Suprapubic skin (tissue), 4 donors: ENCODE measurements around the gene MFAP4.

Experiments used
- EP300 ChIP-seq: sonication (generic); formaldehyde crosslinking; IDR thresholded peaks from one replicate; pipeline ENCODE4 v1.6.1; 2017; ENCODE audit warnings: antibody characterized with exemption
- POLR2A ChIP-seq, 2 donors: fragments of 450-650 bp; IDR thresholded peaks; one replicate each; pipeline ENCODE4 v1.6.1; 2017; ENCODE audit warnings: antibody characterized with exemption in 2 of 2, mild to moderate bottlenecking in 2 of 2, moderate library complexity in 2 of 2
- POLR2AphosphoS5 ChIP-seq, 3 donors: sonication (generic); formaldehyde crosslinking; IDR thresholded peaks; one replicate each; pipeline ENCODE4 v1.6.1; 2017; ENCODE audit warnings: antibody characterized with exemption in 3 of 3
- TF ChIP-seq, protein P1 (sequence below), 2 donors: fragments of 200-600 bp in 1 of 2; fragments of 450-650 bp in 1 of 2; sonication (generic) in 1 of 2; IDR thresholded peaks; one replicate each; pipeline ENCODE4 v1.5.1; 2016 to 2019; ENCODE audit warnings: antibody characterized with exemption in 2 of 2, mild to moderate bottlenecking in 1 of 2, moderate library complexity in 1 of 2

DNA sequence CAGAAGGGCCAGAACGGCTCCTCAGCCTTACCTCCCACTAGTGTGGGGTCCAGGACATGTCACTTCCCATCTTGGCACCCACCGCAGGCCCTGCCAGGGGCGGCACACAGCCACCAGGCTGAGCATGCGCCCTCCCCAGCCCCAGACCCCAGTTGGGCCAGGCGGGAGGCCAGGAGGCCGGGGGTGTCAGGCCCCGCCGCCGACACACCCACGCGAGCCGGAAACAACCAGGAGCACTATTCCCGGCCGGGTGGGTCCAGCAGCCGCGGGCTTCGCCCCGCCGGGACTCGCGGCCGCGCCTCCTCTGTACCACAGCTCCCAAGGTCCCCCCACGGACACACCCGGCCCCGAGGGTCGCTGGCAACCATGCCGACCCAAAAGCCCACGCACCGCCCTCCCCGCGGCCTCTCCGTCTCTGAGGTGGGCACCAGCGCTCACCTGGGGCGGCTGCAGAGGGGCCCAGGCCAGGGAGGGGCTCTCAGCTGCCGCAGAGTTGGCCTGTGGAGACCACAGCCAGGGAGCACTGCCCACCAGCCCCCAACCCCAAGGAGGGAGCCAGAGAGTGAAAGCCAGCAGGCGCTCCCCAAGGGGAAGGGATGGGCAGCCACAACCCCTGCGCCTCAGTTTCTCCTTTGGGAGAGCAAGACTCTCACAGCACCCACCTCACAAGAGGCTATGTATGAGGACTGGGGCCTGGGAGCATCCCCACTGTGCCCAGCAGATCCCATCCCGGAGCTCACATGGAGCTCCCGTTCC lies 42.5 kb downstream of the MFAP4 start:
- TF ChIP-seq, protein P1, sequence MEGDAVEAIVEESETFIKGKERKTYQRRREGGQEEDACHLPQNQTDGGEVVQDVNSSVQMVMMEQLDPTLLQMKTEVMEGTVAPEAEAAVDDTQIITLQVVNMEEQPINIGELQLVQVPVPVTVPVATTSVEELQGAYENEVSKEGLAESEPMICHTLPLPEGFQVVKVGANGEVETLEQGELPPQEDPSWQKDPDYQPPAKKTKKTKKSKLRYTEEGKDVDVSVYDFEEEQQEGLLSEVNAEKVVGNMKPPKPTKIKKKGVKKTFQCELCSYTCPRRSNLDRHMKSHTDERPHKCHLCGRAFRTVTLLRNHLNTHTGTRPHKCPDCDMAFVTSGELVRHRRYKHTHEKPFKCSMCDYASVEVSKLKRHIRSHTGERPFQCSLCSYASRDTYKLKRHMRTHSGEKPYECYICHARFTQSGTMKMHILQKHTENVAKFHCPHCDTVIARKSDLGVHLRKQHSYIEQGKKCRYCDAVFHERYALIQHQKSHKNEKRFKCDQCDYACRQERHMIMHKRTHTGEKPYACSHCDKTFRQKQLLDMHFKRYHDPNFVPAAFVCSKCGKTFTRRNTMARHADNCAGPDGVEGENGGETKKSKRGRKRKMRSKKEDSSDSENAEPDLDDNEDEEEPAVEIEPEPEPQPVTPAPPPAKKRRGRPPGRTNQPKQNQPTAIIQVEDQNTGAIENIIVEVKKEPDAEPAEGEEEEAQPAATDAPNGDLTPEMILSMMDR (IDR thresholded peaks at IDR 0.05), result no peak
- TF ChIP-seq POLR2AphosphoS5 (IDR thresholded peaks at IDR 0.05), result no peak
- no peak for TF ChIP-seq POLR2A (IDR thresholded peaks at IDR 0.05)
- no peak for TF ChIP-seq EP300
